Activated CD8-positive, alpha-beta memory T cell treated with anti-CD3 and anti-CD28 coated beads, Interleukin-2, amount 50 U/mL, for 4 hours (primary cell): ENCODE results near the gene CRELD2.

Source experiments
- DNase-seq: peaks from one replicate; pipeline ENCODE4 v3.0.0-alpha.2; 2020

CRELD2 gene

GRCh38 chr22:49887702-49888101 lies 30.7 kb upstream of the CRELD2 start:
- DNase-seq = no peak

- no peak for DNase-seq
Observed at GRCh38 chr22:49889071-49889470, 29.4 kb upstream of the CRELD2 start.

- DNase-seq = no peak
Observed at GRCh38 chr22:49892226-49892899, 26.1 kb upstream of the CRELD2 start.

GRCh38 chr22:49893025-49893424 lies 25.4 kb upstream of the CRELD2 start:
- DNase-seq = no peak

GRCh38 chr22:49894322-49895054 lies 23.9 kb upstream of the CRELD2 start:
- no peak for DNase-seq

GRCh38 chr22:49896201-49896600 lies 22.2 kb upstream of the CRELD2 start:
- DNase-seq = no peak

- DNase-seq = no peak
Observed at GRCh38 chr22:49897015-49897684, 21.3 kb upstream of the CRELD2 start.

GRCh38 chr22:49899530-49899929 lies 18.9 kb upstream of the CRELD2 start:
- DNase-seq = no peak

GRCh38 chr22:49900441-49901230 lies 17.8 kb upstream of the CRELD2 start:
- no peak for DNase-seq

GRCh38 chr22:49901457-49901856 lies 17.0 kb upstream of the CRELD2 start:
- DNase-seq = no peak

- no peak for DNase-seq
Observed at GRCh38 chr22:49903322-49904039, 15.0 kb upstream of the CRELD2 start.

GRCh38 chr22:49904040-49904369 lies 14.4 kb upstream of the CRELD2 start:
- DNase-seq = no peak

- DNase-seq = no peak
Observed at GRCh38 chr22:49905465-49905864, 13.0 kb upstream of the CRELD2 start.

- no peak for DNase-seq
Observed at GRCh38 chr22:49906071-49906798, 12.2 kb upstream of the CRELD2 start.

- DNase-seq = no peak
Observed at GRCh38 chr22:49906799-49907290, 11.6 kb upstream of the CRELD2 start.

GRCh38 chr22:49907807-49908206 lies 10.6 kb upstream of the CRELD2 start:
- DNase-seq = no peak

- DNase-seq = no peak
Observed at GRCh38 chr22:49909476-49910205, 8.8 kb upstream of the CRELD2 start.

- DNase-seq = no peak
Observed at GRCh38 chr22:49910229-49911155, 7.9 kb upstream of the CRELD2 start.

GRCh38 chr22:49911881-49912625 lies 6.4 kb upstream of the CRELD2 start:
- DNase-seq = no peak
